Spinal cord (tissue), 10 donors: ENCODE measurements around the gene FAM89A. TPM values are rescaled to one million over a fixed set of nuclear protein-coding genes. Genes with fewer than 3 reads are reported as not detected.
"Not testable (repeated sequence)": the region's sequence is repeated elsewhere in the genome, so short reads cannot be mapped to it uniquely, and the experiment has no call there.

Experiments
- DNase-seq, 6 donors: peaks; one replicate each; pipeline versions ENCODE4 v3.0.0 to v3.0.0-alpha.2; 2013 to 2015; ENCODE audit warnings: low spot score in 6 of 6, low read depth in 4 of 6
- H3K27ac ChIP-seq: one replicate; pipeline ENCODE4 v1.5.1; 2013; ENCODE audit warnings: low read depth, low read length, control low read depth
- H3K27me3 ChIP-seq: one replicate; pipeline ENCODE4 v1.6.1; 2013; ENCODE audit warnings: low read length; ENCODE audit not compliant: control insufficient read depth, insufficient read depth
- H3K36me3 ChIP-seq: one replicate; pipeline ENCODE4 v1.6.1; 2013; ENCODE audit warnings: low read length; ENCODE audit not compliant: control insufficient read depth, insufficient read depth
- H3K4me1 ChIP-seq: one replicate; pipeline ENCODE4 v1.6.1; 2013; ENCODE audit warnings: low read length; ENCODE audit not compliant: control insufficient read depth, insufficient read depth
- H3K4me3 ChIP-seq: one replicate; pipeline ENCODE4 v1.5.1; 2013; ENCODE audit warnings: low read depth, low read length, control low read depth
- H3K9me3 ChIP-seq: one replicate; pipeline ENCODE4 v1.6.1; 2013; ENCODE audit warnings: low read length; ENCODE audit not compliant: control insufficient read depth, insufficient read depth
- WGBS: methylation state at CpG from one replicate; pipeline ENCODE4 v1.1.5; 2013; ENCODE audit warnings: missing lambda C conversion rate; ENCODE audit not compliant: insufficient coverage; 5-methylcytosine and 5-hydroxymethylcytosine counted together
- polyA plus RNA-seq, 2 donors: library from polyadenylated mRNA; unstranded; fragments of 120-200 nt; gene quantifications; one replicate each; pipeline ENCODE4 v1.2.1, GENCODE V29; 2013; ENCODE audit not compliant: insufficient read length in 2 of 2
- total RNA-seq, 2 donors: library from RNA; depleted of rRNA in 1 of 2; stranded (reverse); fragments of 120-200 nt in 1 of 2; fragments of >200 nt in 1 of 2; gene quantifications; one replicate each; pipeline versions ENCODE4 v1.2.3 to v1.2.4, GENCODE V29; 2013 to 2014
- donor health status: healthy.

Gene FAM89A
- total and polyA plus RNA-seq, 4 donors: 12.9 to 28.8 (median 23.5) TPM

GRCh38 chr1:231048419-231048818, 8.4 kb upstream of the FAM89A start:
- H3K4me1 ChIP-seq, H3K4me3 ChIP-seq, H3K9me3 ChIP-seq, H3K36me3 ChIP-seq, H3K27me3 ChIP-seq, H3K27ac ChIP-seq, DNase-seq: not testable (repeated sequence)
- WGBS: 95% methylated on average over 2 of the region's 9 CpGs

- H3K4me1 ChIP-seq, H3K27me3 ChIP-seq, DNase-seq, H3K36me3 ChIP-seq, H3K27ac ChIP-seq, H3K9me3 ChIP-seq, H3K4me3 ChIP-seq: not testable (repeated sequence)
These were observed 7.5 kb upstream of the FAM89A start for GRCh38 chr1:231047529-231047928.

GRCh38 chr1:231046730-231047395, 6.8 kb upstream of the FAM89A start:
- H3K4me3 ChIP-seq: no peak overlapping the region
- H3K27me3 ChIP-seq: no peaks in the 10 kb centered on the region
- H3K36me3 ChIP-seq: no peaks in the 10 kb centered on the region
- no peak for DNase-seq
- no peaks in the 10 kb centered on the region for H3K4me1 ChIP-seq
- H3K27ac ChIP-seq: no peak overlapping the region
- WGBS: 73% methylated on average over 1 of the region's 2 CpGs
- no peaks in the 10 kb centered on the region for H3K9me3 ChIP-seq

GRCh38 chr1:231045921-231046729, 6.1 kb upstream of the FAM89A start:
- H3K4me3 ChIP-seq, H3K27me3 ChIP-seq, H3K27ac ChIP-seq, DNase-seq, H3K36me3 ChIP-seq, H3K9me3 ChIP-seq, H3K4me1 ChIP-seq: not testable (repeated sequence)
- 50% methylated on average over 6 of the region's 10 CpGs for WGBS

DNA sequence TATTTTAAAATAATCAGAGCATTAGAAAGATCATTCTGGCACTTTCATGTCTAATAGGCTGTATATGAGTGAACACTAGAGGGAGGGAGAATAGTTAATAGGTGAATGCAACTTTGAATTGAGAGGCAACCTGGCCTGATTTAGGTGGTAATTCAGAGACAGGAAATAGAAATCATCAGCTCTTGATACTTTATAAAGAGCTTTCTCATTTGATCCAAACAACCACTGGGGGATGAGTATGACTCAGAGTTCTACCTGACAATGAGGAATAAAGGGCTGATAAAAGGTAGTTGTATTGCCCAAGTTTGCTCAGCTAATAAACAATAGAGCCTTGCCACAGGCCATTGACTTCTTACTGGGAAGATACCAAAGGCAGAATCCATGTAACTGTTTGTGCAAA, 5.2 kb upstream of the FAM89A start:
- Histone ChIP-seq H3K27ac (no peak overlapping the region), H3K4me1 (peaks cover 9% of the 10 kb centered on the region), H3K4me3 (no peak overlapping the region), H3K36me3 (no peaks in the 10 kb centered on the region), H3K27me3 (no peaks in the 10 kb centered on the region), H3K9me3 (no peaks in the 10 kb centered on the region)
- DNase-seq: no peak

DNA sequence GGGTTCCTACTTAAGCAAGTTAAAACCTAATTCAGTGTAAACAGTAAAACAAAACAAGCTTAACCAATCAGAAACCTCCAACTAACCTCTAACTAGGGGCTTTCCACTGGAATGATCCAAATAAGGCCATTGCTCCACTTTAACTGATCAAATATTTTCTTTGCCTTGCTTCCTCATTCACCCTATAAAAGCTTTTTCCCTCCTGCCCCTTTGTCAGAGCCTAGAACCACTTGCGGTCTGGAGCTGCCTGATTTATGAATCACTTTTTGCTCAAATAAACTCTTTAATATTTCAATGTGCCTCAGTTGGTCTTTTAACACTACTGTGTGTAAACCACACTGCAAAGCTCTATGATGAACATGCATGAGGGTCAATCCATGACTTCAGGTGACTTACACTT, 4.5 kb upstream of the FAM89A start:
- 100% methylated on average over 1 of the region's 1 CpG for WGBS
- no peaks in the 10 kb centered on the region for H3K36me3 ChIP-seq
- peaks cover 10% of the 10 kb centered on the region for H3K4me1 ChIP-seq
- DNase-seq: no peak
- no peak overlapping the region for H3K27ac ChIP-seq
- no peaks in the 10 kb centered on the region for H3K27me3 ChIP-seq
- no peak overlapping the region for H3K4me3 ChIP-seq
- no peaks in the 10 kb centered on the region for H3K9me3 ChIP-seq

- H3K36me3 ChIP-seq: no peaks in the 10 kb centered on the region
- H3K9me3 ChIP-seq: no peaks in the 10 kb centered on the region
- no peak overlapping the region for H3K27ac ChIP-seq
- peaks cover 18% of the 10 kb centered on the region for H3K4me1 ChIP-seq
- WGBS: 100% methylated on average over 2 of the region's 9 CpGs
- no peak overlapping the region for H3K4me3 ChIP-seq
- no peak for DNase-seq
- peaks cover 8% of the 10 kb centered on the region for H3K27me3 ChIP-seq
These were observed 1.7 kb upstream of the FAM89A start for GRCh38 chr1:231041719-231042261.

- peak in 1 of 6 donors; percentile 19 for DNase-seq
- Histone ChIP-seq H3K27me3 (peaks cover 8% of the 10 kb centered on the region), H3K4me3 (peak overlapping the region; percentile 49), H3K36me3 (no peaks in the 10 kb centered on the region), H3K9me3 (no peaks in the 10 kb centered on the region), H3K27ac (no peak overlapping the region), H3K4me1 (peaks cover 22% of the 10 kb centered on the region)
- 4% methylated on average over 31 of the region's 37 CpGs for WGBS
These were observed 1.0 kb upstream of the FAM89A start for GRCh38 chr1:231040800-231041718.

- peak in 2 of 6 donors; percentile 38 to 50 for DNase-seq
- peaks cover 8% of the 10 kb centered on the region for H3K27me3 ChIP-seq
- peak overlapping the region; percentile 71 for H3K27ac ChIP-seq
- H3K9me3 ChIP-seq: no peaks in the 10 kb centered on the region
- no peaks in the 10 kb centered on the region for H3K36me3 ChIP-seq
- H3K4me3 ChIP-seq: peak overlapping the region; percentile 69
- under 1% methylated on average over 91 of the region's 91 CpGs for WGBS
- peaks cover 28% of the 10 kb centered on the region for H3K4me1 ChIP-seq
These were observed 664 bp downstream of the FAM89A start for GRCh38 chr1:231039161-231040018.
